ENCODE measurements around the gene ARL6IP5.
A peak's percentile ranks its signal among the peaks of the same experiment; 100 is the strongest.

Gene ARL6IP5, protein sequence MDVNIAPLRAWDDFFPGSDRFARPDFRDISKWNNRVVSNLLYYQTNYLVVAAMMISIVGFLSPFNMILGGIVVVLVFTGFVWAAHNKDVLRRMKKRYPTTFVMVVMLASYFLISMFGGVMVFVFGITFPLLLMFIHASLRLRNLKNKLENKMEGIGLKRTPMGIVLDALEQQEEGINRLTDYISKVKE

DNA sequence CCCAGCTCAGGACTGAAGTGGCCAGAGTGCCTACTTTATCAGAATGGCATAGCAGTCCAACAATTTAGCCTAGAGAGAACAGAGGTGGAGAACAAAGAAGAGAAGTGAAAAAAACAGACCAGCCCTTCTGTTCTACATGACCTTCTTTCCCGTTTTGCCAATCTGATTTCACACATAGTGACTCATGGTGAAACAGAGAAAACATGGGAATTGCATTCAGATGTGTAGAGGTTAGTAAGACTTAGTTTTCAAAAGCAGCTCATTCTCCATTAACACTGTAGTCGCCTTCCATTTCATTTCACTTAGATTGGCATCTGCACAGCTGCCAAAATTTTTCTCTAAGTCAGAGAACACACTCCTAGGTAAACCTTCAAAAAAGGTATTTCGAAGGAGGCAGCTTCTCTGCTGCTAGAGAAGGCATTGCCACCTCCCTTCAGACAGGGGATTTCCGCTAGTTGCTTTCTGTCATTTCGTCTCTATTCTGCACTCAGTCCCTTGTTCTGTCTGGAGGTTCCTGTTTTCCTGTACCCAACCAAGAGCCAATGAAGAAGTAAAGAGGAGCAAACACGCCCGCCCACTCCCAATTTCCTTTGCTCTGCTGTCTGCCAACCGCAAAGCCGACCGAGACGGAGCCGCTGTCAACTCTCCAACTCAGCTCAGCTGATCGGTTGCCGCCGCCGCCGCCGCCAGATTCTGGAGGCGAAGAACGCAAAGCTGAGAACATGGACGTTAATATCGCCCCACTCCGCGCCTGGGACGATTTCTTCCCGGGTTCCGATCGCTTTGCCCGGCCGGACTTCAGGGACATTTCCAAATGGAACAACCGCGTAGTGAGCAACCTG lies at the start of gene ARL6IP5:
Gene ARL6IP5 (plus strand): TSS at position 612 of the 842 bp plus-strand sequence. CDS start 111 bp downstream, at position 723.
- peak; percentile 65 for DNase-seq

DNA sequence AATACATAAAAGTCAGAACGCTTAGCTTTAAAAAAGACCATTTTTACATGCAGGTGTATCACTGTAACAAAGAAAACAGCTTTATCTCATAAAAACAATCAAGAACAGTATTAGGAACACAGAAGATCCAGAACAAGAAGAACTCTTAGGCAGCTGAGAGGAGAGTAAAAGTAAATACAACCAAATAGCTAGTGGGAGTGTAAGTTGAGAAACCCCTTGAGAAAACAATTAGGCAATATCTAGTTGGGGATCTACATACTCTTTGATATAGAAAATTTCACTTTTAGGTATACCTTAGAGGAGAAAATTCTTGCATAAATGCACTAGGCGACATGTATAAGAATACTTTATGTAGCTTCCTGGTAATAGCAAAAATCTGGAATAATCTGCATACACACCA lies 40.1 kb upstream of the ARL6IP5 start:
- DNase-seq, result no peak

DNA sequence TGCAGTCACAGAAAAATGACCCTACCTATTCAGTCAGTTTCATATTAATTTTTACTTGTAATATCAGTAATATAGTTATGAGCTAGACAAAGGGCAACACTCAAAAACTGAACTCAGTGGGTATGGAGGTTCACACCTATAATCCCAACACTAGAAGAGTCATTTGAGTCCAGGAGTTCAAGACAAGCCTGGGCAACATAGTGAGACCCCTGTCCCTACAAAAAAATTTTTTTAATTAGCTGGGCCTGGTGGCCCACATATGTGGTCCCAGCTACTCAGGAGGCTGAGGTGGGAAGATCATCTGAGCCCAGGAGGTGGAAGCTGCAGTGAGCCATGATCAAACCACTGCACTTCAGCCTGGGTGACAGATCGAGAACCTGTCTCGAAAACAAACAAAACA lies 35.7 kb upstream of the ARL6IP5 start:
- no peak for DNase-seq

DNA sequence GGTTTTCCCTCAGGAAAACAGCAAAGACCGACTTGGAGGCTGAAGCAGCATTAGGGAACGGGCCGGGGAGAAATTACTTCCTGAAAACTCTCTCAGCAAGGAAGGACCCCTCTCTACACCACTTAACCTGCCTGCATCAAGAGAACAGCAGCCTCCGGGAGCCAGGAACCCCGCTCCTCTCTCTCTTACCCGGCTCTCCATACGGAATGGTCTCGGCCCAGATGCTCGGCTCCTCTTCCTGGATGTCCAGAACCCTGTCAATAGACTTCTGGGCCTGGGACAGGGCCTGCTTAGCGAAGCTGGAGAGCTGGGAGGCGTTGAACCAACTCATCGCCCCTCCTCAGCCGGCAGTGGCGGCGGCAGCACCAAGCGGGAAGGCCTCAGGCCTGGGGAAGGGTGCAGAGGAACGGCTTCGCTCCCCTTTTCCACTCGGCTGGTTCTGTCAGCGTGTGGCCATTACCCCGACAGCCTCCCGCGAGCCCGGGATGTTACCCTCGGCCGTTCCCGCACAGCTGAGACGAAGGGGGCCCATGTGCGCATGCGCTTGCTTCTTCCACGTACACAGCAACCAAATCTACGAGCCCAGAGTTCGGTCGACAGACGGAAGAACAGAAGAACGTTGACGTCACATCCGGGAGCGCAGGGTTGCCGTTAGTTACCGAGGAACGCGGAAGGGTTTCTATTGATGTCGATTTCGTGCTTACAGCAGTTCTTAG lies 32.8 kb upstream of the ARL6IP5 start, which contains the start of gene TMF1:
Gene TMF1 (minus strand): TSS at position 578 of the 716 bp plus-strand sequence. CDS start 247 bp downstream, at position 331.
- no peak for DNase-seq

DNA sequence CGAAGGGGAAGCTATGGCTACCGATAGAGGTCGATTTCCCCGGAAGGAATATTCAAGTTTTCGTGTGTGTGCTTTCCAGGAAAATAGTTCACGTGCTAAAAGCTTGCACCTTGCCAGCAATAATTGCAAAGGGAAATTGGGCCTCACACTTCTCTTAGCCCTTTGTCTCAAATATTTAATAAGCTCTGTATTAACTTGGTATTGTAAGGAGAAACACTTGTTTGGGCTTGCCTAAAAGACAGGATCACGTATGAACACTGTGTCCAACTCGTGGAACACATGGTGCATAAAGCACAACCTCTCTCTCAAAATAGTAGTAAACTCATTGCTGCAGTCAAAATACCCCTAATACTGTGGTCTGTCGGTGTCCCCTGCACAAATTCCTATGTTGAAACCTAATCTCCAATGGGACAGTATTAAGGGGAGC lies 32.3 kb upstream of the ARL6IP5 start:
- no peak for DNase-seq

DNA sequence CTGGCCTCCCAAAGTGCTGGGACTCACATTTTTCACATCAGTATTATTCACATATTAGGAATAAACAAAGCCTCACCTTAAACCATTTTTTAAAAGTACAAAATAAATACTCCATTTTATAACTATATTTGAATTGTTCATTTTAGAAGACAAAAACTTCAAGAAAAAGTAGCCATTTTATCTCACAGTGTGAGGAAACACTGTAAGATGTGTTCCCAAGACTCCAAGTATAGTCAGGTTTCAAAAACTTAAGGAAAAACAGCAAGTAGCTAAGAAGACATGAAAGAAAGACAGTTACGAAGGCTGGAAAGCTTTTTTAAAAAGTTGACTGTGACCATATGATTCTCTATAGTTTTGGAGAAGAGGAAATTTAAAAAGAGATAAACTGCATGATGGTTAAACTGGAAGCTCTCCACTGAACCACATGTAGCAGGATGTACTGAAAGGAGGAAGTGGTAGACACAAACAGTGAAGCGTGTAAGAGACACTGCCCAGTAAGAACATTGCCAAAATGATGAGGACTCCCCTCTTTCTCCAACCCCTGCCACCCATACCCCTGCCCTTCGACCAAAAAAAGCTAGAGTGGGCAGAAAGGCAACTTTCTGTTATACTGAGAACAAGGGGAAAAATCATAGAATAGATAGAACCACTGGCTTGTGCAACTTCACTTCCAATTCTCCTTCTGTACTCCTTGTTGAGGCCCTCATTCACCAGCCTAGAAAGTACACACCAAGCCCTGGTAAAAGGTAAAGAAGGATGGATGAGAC lies 26.4 kb upstream of the ARL6IP5 start:
- DNase-seq, result no peak

DNA sequence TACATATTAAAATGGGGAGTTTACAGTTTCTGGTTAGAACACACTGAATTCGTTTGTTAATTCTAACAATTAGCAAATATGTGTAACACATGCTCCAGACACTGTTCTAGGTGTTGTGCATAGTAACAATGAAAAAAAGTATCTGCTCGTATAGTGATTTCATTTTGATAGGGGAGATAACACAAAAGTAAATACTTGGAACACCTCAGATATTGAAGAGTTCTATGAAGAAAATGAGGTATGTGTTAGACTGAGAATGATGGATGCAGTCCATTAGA lies 25.9 kb upstream of the ARL6IP5 start:
- no peak for DNase-seq

DNA sequence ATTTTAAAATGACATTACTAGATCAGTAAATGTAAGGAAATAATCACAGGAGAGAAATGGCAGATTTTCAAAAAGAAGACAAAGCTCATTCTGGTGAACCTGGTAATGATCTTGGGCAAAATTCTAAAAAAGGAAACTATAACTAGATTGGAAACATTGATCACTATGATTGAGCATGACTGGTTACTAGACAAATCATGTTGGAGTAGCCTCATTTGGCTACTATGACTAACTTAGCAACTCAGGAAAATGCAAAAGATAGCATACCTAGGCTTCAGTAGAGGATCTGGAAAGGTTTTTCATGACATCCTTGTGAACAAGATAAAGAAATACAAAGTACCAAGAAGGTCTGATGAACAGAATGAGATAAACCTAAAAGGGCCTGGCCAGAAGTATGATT lies 25.0 kb upstream of the ARL6IP5 start:
- no peak for DNase-seq

DNA sequence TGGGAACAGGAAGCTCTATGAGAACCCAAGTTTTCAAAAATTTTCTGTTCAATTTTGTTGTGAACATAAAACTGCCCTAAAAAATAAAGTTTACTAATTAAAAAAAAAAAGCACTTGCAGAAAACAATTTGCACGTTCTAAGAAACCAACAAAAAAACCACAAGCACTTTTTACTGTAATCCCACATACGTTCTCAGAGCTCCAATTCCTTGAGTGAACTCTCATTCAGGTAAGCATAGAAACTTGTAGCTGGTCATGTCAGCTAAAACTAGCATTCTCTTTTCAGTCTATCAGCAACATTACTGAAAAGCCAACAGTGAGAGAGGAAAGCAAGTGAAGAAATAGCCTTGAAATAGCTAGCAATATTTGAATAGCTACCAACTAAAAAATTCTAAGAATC lies 21.1 kb upstream of the ARL6IP5 start:
- DNase-seq, result no peak

DNA sequence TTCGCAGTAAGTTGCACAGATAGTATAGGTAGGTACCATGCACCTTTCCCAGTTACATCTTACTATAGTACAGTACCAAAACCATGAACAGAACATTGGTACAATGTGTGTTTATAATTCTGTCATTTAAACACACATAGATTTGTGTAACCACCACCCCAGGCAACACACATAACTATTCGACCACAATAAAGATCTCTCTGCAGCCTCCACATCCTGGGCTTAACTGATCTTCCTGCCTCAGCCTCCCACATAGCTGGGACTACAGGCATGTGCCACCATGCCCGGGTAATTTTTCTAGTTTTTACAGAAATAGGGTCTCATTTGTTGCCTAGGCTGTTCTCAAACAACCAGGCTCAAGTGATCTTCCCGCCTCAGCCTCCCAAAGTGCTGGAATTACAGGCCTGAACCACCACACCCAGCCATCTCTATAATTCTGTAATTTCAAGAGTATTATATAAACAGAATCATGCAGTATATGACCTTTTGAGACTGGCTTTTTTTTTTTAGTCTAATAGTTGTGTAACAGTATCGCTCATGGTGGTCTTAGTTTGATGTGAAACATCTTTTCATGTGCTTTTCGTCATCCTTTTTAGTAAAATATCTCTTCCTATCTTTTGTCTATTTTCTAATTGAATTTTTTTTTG lies 19.3 kb upstream of the ARL6IP5 start:
- DNase-seq, result no peak

DNA sequence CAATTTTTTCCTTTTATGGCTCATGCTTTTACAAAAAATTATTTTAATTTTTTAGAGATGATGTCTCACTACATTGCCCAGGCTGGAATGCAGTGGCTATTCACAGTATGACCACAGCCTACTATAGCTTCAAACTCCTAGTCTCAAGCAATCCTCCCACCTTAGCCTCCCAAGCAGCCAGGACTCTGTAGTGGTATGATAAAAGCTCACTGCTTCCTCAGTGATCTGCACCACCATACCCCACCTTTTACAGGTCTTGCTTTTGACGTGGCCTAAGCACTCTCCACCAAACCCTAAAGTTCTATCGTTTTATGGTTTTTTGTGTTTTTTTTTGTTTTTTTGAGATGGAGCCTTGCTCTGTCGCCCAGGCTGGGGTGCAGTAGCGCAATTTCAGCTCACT lies 18.6 kb upstream of the ARL6IP5 start:
- DNase-seq, result no peak

DNA sequence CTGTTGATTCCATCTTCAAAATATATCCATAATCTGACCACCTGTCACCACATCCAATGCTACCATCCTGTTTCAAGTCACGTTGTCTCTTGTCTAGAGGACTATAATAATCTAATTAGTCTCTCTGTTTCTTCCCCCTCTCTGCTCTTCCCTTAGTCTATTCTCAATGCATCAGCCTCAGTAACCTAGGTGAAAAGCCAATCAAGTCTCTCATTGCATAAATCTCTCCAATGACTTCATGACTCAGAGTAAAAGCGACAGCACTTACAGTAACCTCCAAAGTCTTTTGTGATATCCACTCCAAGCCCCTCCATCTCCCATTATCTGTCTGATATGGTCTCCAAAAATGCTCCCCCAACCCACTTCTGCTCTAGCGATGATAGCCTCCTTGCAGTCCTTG lies 11.8 kb upstream of the ARL6IP5 start:
- DNase-seq, result no peak

DNA sequence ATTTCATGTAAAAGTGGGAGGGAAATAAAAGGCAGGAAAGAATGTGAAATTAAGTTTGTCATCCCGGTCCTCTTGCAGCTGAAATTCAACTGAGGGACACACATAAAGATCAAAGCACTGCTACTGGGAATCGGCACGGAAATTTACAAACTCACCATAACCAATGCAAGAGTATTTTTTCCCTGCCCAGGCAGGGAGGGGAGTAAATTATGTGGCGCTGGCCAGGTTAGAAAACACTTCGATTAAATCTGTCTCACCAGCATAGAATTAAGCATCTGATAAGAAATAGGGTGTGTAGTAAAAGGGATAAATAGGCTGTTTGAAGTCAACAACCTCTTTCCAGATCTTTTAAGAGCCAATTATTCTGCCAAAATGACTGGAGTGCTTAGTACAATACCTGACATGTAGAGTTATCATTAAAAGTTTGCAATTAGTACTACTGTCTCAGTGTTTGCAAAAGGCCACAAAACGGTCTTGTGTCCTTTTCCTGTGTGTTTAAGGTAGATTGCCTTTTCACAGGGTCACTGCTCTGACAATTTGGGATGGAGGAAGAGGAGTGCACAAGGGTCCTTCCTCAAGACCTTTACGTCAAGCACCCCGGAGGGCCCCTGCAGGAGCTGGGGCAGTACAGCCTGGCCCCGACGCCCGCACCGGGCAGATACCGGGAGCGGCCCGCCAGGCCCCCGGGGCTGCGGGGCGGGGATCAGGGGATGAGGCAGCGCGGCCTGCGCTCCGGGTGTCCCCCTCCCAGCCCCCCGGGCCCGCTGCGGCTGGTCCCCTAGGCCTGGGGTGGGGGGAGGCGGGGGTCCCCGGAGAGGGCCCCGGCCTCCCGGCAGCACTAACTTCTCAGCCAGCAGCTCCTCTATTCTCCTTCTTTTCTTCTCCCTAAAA lies 5.2 kb upstream of the ARL6IP5 start:
- no peak for DNase-seq

DNA sequence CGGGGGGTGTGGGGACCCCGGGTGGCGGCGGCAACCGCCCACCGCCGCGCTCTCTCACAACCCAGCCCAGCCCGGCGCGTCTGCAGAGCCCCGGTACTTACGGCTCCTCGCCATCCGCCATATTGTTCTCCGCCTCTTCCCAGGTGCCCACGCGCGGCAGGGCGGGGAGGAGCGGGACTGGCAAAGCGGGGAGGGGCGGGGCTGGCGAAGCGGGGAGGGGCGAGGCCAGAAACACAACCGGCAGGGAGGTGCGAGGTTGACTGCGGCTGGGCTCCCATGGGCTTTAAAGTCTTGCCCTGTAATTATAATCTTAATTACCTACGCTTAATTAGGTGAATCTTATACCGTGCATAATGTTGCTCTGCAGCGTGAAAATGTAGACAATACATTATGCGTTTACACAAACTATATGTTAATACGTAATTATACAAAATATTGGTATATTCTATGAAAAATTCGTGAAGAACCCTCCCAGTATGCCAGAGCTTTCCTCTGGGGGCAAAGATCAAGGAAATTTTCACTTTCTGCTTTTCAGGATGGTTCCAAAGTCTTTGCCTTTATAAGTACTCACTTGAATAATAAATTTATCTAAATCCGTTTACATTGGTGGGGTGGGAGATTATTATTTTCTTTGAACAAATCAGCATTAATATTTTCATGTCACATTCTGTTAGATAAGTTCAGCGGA lies 4.4 kb upstream of the ARL6IP5 start, which contains the start of gene UBA3:
Gene UBA3 (minus strand): TSS at position 133 of the 688 bp plus-strand sequence. CDS start 12 bp downstream, at position 121.
- peak; percentile 58 for DNase-seq

DNA sequence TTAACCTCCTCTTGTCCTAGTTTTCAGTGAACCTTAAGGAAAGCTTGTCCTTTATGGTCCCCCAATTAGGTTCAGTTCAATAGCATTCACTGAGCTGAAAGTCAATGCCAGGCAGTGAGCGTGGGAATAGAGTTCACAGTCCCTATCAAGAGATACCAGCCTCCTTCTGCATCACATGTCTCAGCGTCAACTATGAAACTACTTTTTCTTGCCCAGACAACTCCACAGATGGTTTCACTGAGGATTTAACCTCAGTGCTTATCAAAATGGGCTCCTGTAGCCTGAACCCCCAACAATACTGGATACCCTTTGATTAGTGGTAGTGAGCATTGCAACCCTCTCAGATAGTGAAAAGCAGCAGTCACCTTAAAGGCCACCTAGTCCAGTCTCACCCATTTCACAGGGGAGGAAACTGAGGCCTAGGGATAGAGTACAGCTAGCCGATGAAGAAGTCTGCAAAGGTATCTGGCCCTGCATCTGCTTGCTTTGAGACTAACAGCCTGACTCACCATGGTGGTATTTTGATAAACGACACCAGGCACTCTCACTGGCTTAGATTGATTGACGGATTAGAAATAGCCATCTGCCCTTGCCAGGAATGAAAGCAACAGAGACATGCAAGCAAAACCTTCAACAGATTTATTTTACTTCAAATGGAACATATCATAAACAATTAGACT lies 3.0 kb upstream of the ARL6IP5 start:
- peak; percentile 17 for DNase-seq

DNA sequence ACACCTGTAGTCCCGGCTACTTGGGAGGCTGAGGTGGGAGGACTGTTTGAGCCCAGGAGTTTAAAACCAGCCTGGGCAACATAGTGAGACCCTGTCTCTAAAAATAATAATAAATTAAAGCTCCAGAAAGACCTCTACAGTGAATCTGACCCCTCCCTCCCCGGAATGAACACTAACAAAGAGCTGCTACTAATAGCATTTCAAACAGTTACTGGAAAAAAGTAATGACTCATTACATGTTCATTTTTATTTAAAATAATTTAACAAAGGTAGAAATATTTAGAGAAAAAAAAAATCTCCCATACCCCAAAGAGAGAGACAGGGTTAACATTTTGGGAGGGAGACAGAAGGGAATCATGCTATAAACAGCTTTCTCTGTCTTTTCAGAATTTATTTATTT lies 2.4 kb upstream of the ARL6IP5 start:
- DNase-seq, result no peak

DNA sequence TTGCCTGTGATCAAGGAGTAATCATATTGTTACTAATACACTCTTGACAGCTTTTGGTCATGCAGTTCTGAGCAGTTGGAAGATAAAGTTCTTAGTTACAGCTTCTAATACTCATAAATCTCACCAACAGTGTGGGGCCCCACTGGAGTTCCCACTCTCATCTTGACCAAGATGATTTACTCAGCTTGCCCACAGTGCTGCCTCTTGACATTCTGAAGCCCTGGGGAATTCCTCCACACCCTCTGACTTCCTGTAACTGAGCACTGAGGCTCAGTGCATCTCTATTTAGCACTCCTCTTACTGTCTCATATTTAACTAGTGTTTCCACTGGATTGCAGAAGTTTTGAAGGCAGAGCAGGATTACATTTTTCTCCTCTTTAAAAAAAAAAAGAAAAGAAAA lies 1.9 kb upstream of the ARL6IP5 start:
- no peak for DNase-seq

DNA sequence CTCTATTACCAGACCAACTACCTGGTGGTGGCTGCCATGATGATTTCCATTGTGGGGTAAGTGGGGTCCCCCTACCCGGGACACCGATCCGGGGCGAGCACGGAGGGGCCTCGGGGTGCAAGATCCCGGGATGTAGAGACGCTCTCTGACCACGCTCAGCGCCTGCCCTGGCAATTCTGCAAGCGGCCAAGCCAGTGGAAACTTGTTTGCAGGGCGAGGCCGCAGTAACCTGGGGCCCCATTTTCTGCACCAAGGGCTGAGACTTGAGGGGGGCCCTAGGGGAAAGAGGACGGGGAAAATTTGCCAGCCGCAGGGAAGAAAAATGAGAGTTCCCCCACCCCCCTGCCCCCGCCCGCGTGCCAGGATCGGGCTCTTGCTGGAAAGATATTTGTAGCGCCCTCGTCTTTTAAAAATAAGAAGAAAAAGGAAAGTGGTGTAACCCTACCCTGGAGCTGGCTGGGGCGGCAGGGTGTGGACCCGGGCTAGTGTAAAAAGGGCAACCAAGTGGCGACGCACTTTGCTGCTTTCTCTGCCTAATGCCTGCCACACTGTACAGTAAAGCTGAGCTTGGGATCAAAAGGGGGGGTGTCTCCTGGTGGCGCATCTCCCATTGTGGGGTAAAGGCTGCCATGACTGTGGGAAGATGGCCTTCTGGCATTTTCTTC lies 563 bp downstream of the ARL6IP5 start:
- DNase-seq, result no peak

All from NCI-H446 treated with DMSO at 0.1 percent for 48 hours (cell line).